HG02840 (cell line): ENCODE data around the gene ARVCF.
"Not testable (repeated sequence)": the region's sequence is repeated elsewhere in the genome, so short reads cannot be mapped to it uniquely, and the experiment has no call there.

Experiments
- ATAC-seq: cut with Tn5 transposase; IDR thresholded peaks from one replicate; pipeline ENCODE4 v1.9.1; 2021; ENCODE audit warnings: mild to moderate bottlenecking, moderate library complexity, moderate number of reproducible peaks; ENCODE audit not compliant: unreplicated experiment, low FRiP score

Gene ARVCF

GRCh38 chr22:19943082-19944026 is 73.3 kb downstream of the ARVCF start:
- no peak for ATAC-seq

- ATAC-seq, result no peak
Measured at GRCh38 chr22:19942157-19943081, 74.2 kb downstream of the ARVCF start.

GRCh38 chr22:19941365-19942082 is 75.1 kb downstream of the ARVCF start, which contains the start of the genes COMT and TXNRD2:
TSS of gene COMT (plus strand) at chr22:19941772. CDS start at chr22:19962527, 20,755 bp downstream.
TSS of gene TXNRD2 (minus strand) at chr22:19941818. CDS start at chr22:19941803, 15 bp downstream.
- no peak for ATAC-seq

- ATAC-seq, result no peak
Measured at GRCh38 chr22:19940536-19941364, 75.9 kb downstream of the ARVCF start.

GRCh38 chr22:19937616-19938473 is 78.8 kb downstream of the ARVCF start:
- ATAC-seq, result no peak

- ATAC-seq, result no peak
Measured at GRCh38 chr22:19936513-19936912, 80.1 kb downstream of the ARVCF start.

GRCh38 chr22:19935123-19935718 is 81.4 kb downstream of the ARVCF start:
- ATAC-seq, result not testable (repeated sequence)

- no peak for ATAC-seq
Measured at GRCh38 chr22:19933341-19934241, 83.0 kb downstream of the ARVCF start.

- ATAC-seq, result no peak
Measured at GRCh38 chr22:19932367-19933206, 84.0 kb downstream of the ARVCF start.

- no peak for ATAC-seq
Measured at GRCh38 chr22:19931514-19931913, 85.1 kb downstream of the ARVCF start.

GRCh38 chr22:19930551-19931486 is 85.8 kb downstream of the ARVCF start:
- ATAC-seq, result no peak

- ATAC-seq, result no peak
Measured at GRCh38 chr22:19929586-19930550, 86.8 kb downstream of the ARVCF start.

GRCh38 chr22:19928207-19928606 is 88.4 kb downstream of the ARVCF start:
- no peak for ATAC-seq

- no peak for ATAC-seq
Measured at GRCh38 chr22:19927696-19928095, 88.9 kb downstream of the ARVCF start.
